ENCODE measurements around the gene HPN. TPM values are rescaled to one million over a fixed set of nuclear protein-coding genes. Genes with fewer than 3 reads are reported as not detected.
A peak's percentile ranks its signal among the peaks of the same experiment; 100 is the strongest.
"Not testable (repeated sequence)": the region's sequence is repeated elsewhere in the genome, so short reads cannot be mapped to it uniquely, and the experiment has no call there.

The HPN gene
- 0.30 and 2.2 TPM in 2 replicates for total RNA-seq (ENCODE audit: low replicate concordance)

GRCh38 chr19:35041548-35042055 lies at the start of gene HPN:
Gene HPN, plus strand, starts transcription at chr19:35041721. Its CDS starts 786 bp downstream, at chr19:35042507.
- no peaks in the 10 kb centered on the region for H3K79me2 ChIP-seq (ENCODE audit: low read depth)
- H3K36me3 ChIP-seq: no peaks in the 10 kb centered on the region
- peaks cover 19% of the 10 kb centered on the region for H3K4me1 Mint-ChIP-seq
- no peaks in the 10 kb centered on the region for H3F3A ChIP-seq (ENCODE audit: low read depth)
- H3K4me1 ChIP-seq: peaks cover 14% of the 10 kb centered on the region
- peak within 1 kb of the TSS; percentile 81 for H3K4me2 ChIP-seq
- H3K9ac ChIP-seq: no peak within 1 kb of the TSS
- H3K4me3 Mint-ChIP-seq: no peak within 1 kb of the TSS
- peaks cover 7% of the 10 kb centered on the region for H3K27me3 Mint-ChIP-seq (ENCODE audit: insufficient read depth, low read depth)
- H2AFZ ChIP-seq (replicated peaks): peak within 1 kb of the TSS; percentile 87
- no peak for TF ChIP-seq EZH2phosphoT487 (IDR thresholded peaks at IDR 0.05)
- no peak for TF ChIP-seq EZH2 (IDR thresholded peaks at IDR 0.05)
- TF ChIP-seq, protein P1, sequence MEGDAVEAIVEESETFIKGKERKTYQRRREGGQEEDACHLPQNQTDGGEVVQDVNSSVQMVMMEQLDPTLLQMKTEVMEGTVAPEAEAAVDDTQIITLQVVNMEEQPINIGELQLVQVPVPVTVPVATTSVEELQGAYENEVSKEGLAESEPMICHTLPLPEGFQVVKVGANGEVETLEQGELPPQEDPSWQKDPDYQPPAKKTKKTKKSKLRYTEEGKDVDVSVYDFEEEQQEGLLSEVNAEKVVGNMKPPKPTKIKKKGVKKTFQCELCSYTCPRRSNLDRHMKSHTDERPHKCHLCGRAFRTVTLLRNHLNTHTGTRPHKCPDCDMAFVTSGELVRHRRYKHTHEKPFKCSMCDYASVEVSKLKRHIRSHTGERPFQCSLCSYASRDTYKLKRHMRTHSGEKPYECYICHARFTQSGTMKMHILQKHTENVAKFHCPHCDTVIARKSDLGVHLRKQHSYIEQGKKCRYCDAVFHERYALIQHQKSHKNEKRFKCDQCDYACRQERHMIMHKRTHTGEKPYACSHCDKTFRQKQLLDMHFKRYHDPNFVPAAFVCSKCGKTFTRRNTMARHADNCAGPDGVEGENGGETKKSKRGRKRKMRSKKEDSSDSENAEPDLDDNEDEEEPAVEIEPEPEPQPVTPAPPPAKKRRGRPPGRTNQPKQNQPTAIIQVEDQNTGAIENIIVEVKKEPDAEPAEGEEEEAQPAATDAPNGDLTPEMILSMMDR (IDR thresholded peaks at IDR 0.05): no peak
- H3K9me3 Mint-ChIP-seq: no peaks in the 10 kb centered on the region
- no peaks in the 10 kb centered on the region for H3K36me3 Mint-ChIP-seq
- H4K20me1 ChIP-seq (ENCODE audit: low read depth): no peaks in the 10 kb centered on the region
- H3K27ac Mint-ChIP-seq: no peak within 1 kb of the TSS
- no peaks in the 10 kb centered on the region for H3K9me3 ChIP-seq (ENCODE audit: low read depth)
- DNase-seq (ENCODE audit: low spot score): peak; percentile 37
- H3K27ac ChIP-seq: no peak within 1 kb of the TSS
- H3K27me3 ChIP-seq: no peaks in the 10 kb centered on the region
- H3K4me3 ChIP-seq: peak within 1 kb of the TSS; percentile 36

DNA sequence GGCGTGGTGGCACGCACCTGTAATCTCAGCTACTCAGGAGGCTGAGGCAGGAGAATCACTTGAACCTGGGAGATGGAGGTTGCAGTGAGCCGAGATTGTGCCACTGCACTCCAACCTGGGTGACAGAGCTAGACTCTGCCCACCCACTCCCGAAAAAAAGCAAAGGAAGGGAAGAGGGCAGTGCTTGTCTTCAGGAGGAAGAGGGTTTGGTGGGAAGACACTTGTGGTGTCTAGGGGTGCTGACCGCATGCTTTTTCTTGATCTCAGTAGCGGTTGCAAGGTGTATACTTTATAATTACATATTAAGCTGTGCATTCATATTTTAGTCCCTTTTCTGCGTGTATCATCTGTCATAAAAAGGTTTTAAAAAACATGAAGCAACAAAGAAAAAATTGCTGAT lies 48.9 kb upstream of the HPN start:
- H3K9ac ChIP-seq; H3K27me3 ChIP-seq; H3K4me3 ChIP-seq; H3K4me2 ChIP-seq; H3K9me3 ChIP-seq (ENCODE audit: low read depth); H4K20me1 ChIP-seq (ENCODE audit: low read depth); H3K4me1 Mint-ChIP-seq; H3K27me3 Mint-ChIP-seq (ENCODE audit: insufficient read depth, low read depth); H3K27ac ChIP-seq; H3K9me3 Mint-ChIP-seq; H3K4me3 Mint-ChIP-seq; H3K79me2 ChIP-seq (ENCODE audit: low read depth); DNase-seq (ENCODE audit: low spot score); H3F3A ChIP-seq (ENCODE audit: low read depth); H3K36me3 Mint-ChIP-seq; H3K36me3 ChIP-seq; H3K27ac Mint-ChIP-seq; H2AFZ ChIP-seq (replicated peaks); H3K4me1 ChIP-seq: not testable (repeated sequence)

GRCh38 chr19:34994286-34994642 lies 47.3 kb upstream of the HPN start:
- no peaks in the 10 kb centered on the region for H3K9me3 ChIP-seq (ENCODE audit: low read depth)
- H3K9me3 Mint-ChIP-seq: peaks cover 9% of the 10 kb centered on the region
- peak overlapping the region; percentile 6 for H3K4me3 Mint-ChIP-seq
- TF ChIP-seq, protein P1 (IDR thresholded peaks at IDR 0.05): no peak
- TF ChIP-seq EZH2 (IDR thresholded peaks at IDR 0.05): no peak
- TF ChIP-seq EZH2phosphoT487 (IDR thresholded peaks at IDR 0.05): no peak
- no peaks in the 10 kb centered on the region for H3K36me3 ChIP-seq
- no peak overlapping the region for H2AFZ ChIP-seq (replicated peaks)
- H3K4me3 ChIP-seq: no peak overlapping the region
- no peak overlapping the region for H3K27ac Mint-ChIP-seq
- DNase-seq (ENCODE audit: low spot score): no peak
- peaks cover 12% of the 10 kb centered on the region for H3K4me1 Mint-ChIP-seq
- no peaks in the 10 kb centered on the region for H3K36me3 Mint-ChIP-seq
- H3K4me2 ChIP-seq: no peak overlapping the region
- H4K20me1 ChIP-seq (ENCODE audit: low read depth): no peaks in the 10 kb centered on the region
- no peaks in the 10 kb centered on the region for H3K79me2 ChIP-seq (ENCODE audit: low read depth)
- H3K27me3 Mint-ChIP-seq (ENCODE audit: insufficient read depth, low read depth): peaks cover 7% of the 10 kb centered on the region
- no peak overlapping the region for H3K27ac ChIP-seq
- peaks cover 5% of the 10 kb centered on the region for H3F3A ChIP-seq (ENCODE audit: low read depth)
- no peaks in the 10 kb centered on the region for H3K27me3 ChIP-seq
- no peak overlapping the region for H3K9ac ChIP-seq
- H3K4me1 ChIP-seq: peaks cover 6% of the 10 kb centered on the region

- peaks cover 12% of the 10 kb centered on the region for H3F3A ChIP-seq (ENCODE audit: low read depth)
- Mint-ChIP-seq H3K27me3 (ENCODE audit: insufficient read depth, low read depth) (peaks cover 7% of the 10 kb centered on the region), H3K4me1 (peaks cover 13% of the 10 kb centered on the region), H3K36me3 (no peaks in the 10 kb centered on the region), H3K9me3 (peaks cover 9% of the 10 kb centered on the region), H3K4me3 (peak overlapping the region; percentile 52), H3K27ac (no peak overlapping the region)
- H3K4me2 ChIP-seq: no peak overlapping the region
- H3K36me3 ChIP-seq: no peaks in the 10 kb centered on the region
- H3K27ac ChIP-seq: no peak overlapping the region
- H3K9ac ChIP-seq: no peak overlapping the region
- no peak overlapping the region for H2AFZ ChIP-seq (replicated peaks)
- no peaks in the 10 kb centered on the region for H3K27me3 ChIP-seq
- H3K79me2 ChIP-seq (ENCODE audit: low read depth): peaks cover 4% of the 10 kb centered on the region
- peaks cover 6% of the 10 kb centered on the region for H3K4me1 ChIP-seq
- DNase-seq (ENCODE audit: low spot score): no peak
- no peaks in the 10 kb centered on the region for H3K9me3 ChIP-seq (ENCODE audit: low read depth)
- TF ChIP-seq EZH2 (IDR thresholded peaks at IDR 0.05) (no peak), EZH2phosphoT487 (IDR thresholded peaks at IDR 0.05) (no peak)
- TF ChIP-seq, protein P1 (IDR thresholded peaks at IDR 0.05): no peak
- no peaks in the 10 kb centered on the region for H4K20me1 ChIP-seq (ENCODE audit: low read depth)
- no peak overlapping the region for H3K4me3 ChIP-seq
Observed at GRCh38 chr19:34994643-34995541, 46.6 kb upstream of the HPN start.

Data from neural progenitor cell (in vitro differentiated cells).